PFSK-1 (cell line): Measurements from ENCODE around the gene NABP2.

Source experiments
- POLR2AphosphoS5 ChIP-seq: IDR thresholded peaks from 2 replicates; pipeline ENCODE4 v1.6.1; 2012; ENCODE audit warnings: low read depth, mild to moderate bottlenecking, control low read depth, low read length, moderate library complexity
- TAF1 ChIP-seq: IDR thresholded peaks from 2 replicates; pipeline ENCODE4 v1.6.1; 2012; ENCODE audit warnings: low read length, control low read depth, borderline replicate concordance; ENCODE audit not compliant: insufficient read depth
- TF ChIP-seq, protein P1 (sequence below), 2 experiments: IDR thresholded peaks; 2 replicates each; pipeline versions ENCODE4 v1.6.1 to v1.8.0; 2011 to 2012; ENCODE audit warnings: low read depth in 2 of 2, low read length in 2 of 2, control low read depth in 1 of 2, inconsistent platforms in 1 of 2, mild to moderate bottlenecking in 1 of 2, moderate library complexity in 1 of 2; ENCODE audit not compliant: insufficient read depth in 1 of 2

- TF ChIP-seq, protein P1, sequence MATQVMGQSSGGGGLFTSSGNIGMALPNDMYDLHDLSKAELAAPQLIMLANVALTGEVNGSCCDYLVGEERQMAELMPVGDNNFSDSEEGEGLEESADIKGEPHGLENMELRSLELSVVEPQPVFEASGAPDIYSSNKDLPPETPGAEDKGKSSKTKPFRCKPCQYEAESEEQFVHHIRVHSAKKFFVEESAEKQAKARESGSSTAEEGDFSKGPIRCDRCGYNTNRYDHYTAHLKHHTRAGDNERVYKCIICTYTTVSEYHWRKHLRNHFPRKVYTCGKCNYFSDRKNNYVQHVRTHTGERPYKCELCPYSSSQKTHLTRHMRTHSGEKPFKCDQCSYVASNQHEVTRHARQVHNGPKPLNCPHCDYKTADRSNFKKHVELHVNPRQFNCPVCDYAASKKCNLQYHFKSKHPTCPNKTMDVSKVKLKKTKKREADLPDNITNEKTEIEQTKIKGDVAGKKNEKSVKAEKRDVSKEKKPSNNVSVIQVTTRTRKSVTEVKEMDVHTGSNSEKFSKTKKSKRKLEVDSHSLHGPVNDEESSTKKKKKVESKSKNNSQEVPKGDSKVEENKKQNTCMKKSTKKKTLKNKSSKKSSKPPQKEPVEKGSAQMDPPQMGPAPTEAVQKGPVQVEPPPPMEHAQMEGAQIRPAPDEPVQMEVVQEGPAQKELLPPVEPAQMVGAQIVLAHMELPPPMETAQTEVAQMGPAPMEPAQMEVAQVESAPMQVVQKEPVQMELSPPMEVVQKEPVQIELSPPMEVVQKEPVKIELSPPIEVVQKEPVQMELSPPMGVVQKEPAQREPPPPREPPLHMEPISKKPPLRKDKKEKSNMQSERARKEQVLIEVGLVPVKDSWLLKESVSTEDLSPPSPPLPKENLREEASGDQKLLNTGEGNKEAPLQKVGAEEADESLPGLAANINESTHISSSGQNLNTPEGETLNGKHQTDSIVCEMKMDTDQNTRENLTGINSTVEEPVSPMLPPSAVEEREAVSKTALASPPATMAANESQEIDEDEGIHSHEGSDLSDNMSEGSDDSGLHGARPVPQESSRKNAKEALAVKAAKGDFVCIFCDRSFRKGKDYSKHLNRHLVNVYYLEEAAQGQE (IDR thresholded peaks at IDR 0.05; ENCODE audit: insufficient read depth in 1 of 2, low read depth in 2 of 2, low read length in 2 of 2): no peak
- TF ChIP-seq POLR2AphosphoS5 (no peak), TAF1 (no peak)
Observed at GRCh38 chr12:56192582-56192981, 31.6 kb upstream of the NABP2 start.
